Stimulated activated CD4-positive, alpha-beta T cell treated with anti-CD3 and anti-CD28 coated beads, TNF-alpha, amount 100 ng/mL, for 4 hours (primary cell): Measurements from ENCODE around the gene SIAH3.
"Not testable (repeated sequence)": the region's sequence is repeated elsewhere in the genome, so short reads cannot be mapped to it uniquely, and the experiment has no call there.

Source experiments
- DNase-seq, 3 experiments: peaks; one replicate each; pipeline ENCODE4 v3.0.0-alpha.2; 2020; ENCODE audit warnings: low read depth in 3 of 3

Gene SIAH3, protein sequence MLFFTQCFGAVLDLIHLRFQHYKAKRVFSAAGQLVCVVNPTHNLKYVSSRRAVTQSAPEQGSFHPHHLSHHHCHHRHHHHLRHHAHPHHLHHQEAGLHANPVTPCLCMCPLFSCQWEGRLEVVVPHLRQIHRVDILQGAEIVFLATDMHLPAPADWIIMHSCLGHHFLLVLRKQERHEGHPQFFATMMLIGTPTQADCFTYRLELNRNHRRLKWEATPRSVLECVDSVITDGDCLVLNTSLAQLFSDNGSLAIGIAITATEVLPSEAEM

GRCh38 chr13:45851171-45851921, at the start of gene SIAH3:
TSS of gene SIAH3 (minus strand) at chr13:45851753. CDS start at chr13:45851629, 124 bp downstream.
- DNase-seq, result no peak

DNA sequence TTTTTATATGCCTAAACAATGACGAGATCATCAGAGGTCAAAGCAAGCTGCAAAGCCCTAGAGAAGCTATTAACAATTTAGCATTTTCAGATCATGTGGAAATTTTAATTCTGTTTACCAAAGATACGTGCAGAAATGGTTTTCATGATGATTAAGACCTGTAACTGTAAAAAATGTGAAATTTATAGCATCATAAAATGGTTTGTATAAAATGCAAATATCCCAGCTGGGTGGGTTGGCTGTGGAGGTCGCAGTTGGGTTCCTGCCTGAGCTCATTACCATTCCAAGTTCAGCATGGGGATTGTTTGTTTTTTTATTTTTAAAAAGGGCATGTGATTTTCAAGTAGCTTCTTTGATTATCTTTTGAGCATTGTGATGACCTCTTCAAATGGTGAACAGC, 47.9 kb upstream of the SIAH3 start:
- no peak for DNase-seq

GRCh38 chr13:45897562-45897961, 46.0 kb upstream of the SIAH3 start:
- no peak for DNase-seq

DNA sequence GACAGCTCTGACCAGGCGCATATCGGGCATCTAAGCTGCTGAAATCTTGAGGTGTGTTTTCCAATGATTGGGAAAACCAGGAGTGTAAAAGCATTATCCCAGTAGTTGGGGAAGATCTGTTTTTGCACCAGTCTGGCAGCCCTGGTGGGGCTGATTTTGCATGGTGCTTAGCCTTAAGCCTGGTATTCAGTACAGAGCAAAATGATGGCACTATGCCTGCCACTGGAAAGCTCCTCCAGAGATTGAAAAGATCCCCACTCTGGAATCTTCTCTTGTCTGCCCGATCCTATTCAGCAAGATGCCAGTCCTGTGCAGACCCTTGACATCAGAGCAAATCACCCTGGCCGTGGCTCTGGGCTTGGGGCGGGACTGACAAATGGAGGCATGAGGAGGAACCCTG, 44.7 kb upstream of the SIAH3 start:
- no peak for DNase-seq

DNA sequence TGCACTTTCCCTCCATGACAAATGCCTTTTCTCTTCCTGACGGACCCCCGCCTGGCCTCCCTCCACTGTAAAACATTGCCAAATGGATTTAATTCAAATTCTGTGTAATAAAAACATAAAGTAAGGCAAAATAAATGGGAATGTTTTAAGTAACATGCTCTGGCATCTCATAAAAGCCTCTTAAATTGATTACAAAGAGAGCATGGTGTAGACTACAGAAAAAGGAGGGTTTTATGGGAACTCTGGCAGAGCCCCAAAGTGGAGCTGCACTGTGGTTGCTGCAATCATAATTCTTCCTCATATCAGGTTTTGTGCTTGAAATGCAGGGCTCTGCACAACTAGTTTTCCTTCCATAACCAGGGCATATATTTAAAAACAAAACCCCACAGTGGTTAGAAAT, 44.3 kb upstream of the SIAH3 start:
- no peak for DNase-seq

- no peak for DNase-seq
Measured at GRCh38 chr13:45892513-45892912, 41.0 kb upstream of the SIAH3 start.

GRCh38 chr13:45889590-45890243, 38.2 kb upstream of the SIAH3 start:
- DNase-seq, result no peak

GRCh38 chr13:45886466-45886865, 34.9 kb upstream of the SIAH3 start:
- DNase-seq, result no peak

GRCh38 chr13:45885194-45885593, 33.6 kb upstream of the SIAH3 start:
- DNase-seq, result no peak

DNA sequence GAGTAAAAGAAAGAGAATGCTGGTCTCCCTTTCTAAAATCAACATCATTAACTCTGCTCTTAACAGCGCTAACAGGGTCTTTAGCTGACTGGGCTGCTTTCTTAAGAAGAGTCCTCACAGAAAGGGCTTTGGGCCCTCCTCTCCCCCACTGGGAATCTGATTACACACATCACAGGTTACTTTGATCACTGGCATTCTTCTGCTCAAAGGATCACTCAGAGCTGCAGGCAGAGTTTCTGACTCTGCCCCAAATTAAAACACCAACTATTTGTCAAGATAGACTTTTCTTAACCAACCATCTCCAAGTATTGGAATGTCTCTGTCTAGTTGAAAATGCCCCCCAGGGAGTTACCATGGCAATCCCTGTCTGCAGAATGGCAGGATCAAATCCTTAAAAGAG, 31.1 kb upstream of the SIAH3 start:
- no peak for DNase-seq

DNA sequence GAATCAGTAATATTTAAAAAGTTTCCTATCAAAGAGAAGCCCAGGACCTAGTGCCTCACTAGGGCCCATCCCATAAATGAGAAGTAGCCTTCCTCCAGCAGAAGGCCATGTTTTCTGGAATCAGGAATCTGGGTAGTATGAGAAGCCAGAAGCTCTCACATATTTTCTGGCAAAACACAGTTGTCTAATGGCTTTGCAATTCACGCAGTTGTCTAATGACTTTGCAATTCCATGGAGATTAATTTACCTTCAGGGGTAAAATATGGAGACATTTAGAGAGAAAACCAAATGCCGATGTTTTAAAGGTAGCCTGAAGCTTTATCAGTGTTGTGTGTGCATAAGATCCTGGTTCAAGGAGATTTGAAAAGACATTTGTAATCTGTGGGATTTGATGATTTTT, 29.8 kb upstream of the SIAH3 start:
- no peak for DNase-seq

- no peak for DNase-seq
Measured at GRCh38 chr13:45880242-45880641, 28.7 kb upstream of the SIAH3 start.

GRCh38 chr13:45879666-45880065, 28.1 kb upstream of the SIAH3 start:
- no peak for DNase-seq

DNA sequence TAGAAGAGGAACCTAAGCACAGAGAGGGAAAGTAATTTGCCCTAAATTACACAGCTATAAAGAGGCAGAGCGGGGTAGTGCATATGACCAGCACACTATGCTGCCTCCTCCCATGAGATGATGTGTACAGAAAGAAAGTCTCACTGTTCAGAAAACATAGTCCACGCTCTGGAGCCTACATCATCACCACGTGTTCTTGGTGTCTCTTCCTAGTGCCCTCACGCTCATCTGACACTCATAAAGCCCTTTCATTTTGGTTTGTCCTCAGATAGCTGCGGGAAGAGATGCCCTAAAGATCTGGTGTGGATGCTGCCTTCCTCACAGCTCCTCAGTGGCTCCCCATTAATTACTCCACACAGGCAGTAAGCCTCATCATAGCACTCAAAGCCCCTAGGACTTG, 27.4 kb upstream of the SIAH3 start:
- no peak for DNase-seq

DNA sequence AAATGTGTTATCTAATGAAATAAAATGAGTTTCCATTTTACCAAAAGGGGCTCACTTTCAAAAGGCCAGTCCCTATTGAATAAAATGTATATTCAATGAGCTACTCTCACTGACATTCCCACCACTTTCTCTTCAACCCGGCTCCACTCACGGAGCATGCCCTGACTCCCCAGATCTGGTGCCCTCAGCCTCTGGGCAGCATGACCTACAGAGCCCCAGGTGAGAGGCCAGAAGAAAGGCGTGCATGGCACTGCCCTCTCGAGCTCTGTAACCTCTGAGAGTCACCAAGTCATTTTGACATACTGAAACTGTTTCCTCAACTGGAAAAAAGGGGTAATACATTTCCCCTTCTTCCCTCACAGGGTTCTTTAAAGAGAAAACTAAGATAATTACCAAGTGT, 25.2 kb upstream of the SIAH3 start:
- no peak for DNase-seq

DNA sequence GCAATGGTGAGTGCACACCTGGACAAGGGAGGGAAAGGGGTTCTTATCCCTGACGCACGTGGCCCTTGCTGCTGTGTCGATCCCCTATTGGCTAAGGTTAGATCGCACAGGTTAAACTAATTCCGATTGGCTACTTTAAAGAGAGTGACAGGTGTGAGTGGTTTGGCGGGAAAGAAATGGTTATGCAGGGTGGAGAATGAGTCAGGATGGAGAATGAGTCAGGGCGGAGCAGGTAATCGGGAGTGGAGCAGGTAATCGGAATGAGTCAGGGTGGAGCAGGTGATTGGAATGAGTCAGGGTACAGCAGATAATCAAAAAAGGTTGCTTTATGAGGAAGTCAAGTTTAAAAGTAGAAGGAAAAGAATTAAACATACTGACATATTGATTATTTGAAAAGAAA, 24.4 kb upstream of the SIAH3 start:
- DNase-seq, result no peak

DNA sequence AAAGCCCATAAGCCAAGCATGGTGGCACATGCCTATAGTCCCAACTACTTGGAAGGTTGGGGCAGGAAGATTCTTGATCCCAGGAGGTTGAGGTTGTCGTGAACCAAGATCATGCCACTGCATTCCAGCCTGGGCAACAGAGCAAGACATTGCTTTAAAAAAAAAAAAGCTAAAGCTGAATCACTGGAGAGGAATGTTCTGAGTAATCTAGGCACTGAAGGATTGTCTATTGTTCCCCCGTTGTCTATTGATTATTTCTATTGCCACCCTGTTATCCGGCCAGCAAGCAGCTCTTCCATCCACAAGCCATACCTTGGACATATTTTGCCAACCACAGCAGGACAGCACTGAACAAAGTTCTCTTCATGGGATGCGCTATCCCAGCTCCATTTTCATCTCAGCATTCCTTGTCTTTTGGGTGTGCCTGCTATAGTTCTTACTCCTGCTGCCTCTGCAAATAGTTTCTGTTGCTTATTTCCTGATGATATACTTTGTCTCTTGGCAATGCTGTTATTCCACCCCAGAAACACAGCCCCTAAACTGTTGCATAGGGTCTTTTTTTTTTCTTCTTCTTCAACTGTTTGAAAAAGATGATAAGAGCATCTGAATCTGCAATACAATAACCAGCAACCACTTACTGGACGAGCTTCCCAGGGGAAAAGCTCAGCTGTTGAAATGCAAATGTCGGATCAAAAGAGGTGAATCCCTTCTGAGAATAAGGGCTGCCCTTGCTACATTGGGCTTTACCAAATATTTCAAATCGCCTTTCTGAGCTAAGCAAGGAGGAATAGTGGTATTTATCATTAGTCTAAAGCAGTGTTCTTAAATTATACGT, 22.2 kb upstream of the SIAH3 start:
- no peak for DNase-seq

- no peak for DNase-seq
Measured at GRCh38 chr13:45872566-45872965, 21.0 kb upstream of the SIAH3 start.

DNA sequence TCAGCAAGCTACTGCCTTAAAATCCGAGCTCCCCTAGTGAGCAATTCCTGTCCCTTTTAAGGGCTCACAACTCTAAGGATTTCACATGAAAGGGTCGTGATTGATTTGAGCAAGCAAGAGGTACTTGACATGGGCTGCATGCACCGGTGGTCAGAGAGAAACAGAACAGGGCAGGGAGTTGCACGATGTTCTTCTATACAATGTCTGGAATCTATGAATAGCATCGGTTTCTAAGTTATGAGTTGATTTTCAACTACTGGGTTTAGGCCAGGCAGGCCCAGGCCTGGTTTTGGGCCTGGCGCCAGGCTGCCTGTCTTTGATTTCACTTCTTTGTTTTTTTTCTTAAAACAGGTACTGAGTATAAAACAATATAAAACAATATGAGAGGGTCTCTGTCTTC, 19.6 kb upstream of the SIAH3 start:
- DNase-seq, result not testable (repeated sequence)

DNA sequence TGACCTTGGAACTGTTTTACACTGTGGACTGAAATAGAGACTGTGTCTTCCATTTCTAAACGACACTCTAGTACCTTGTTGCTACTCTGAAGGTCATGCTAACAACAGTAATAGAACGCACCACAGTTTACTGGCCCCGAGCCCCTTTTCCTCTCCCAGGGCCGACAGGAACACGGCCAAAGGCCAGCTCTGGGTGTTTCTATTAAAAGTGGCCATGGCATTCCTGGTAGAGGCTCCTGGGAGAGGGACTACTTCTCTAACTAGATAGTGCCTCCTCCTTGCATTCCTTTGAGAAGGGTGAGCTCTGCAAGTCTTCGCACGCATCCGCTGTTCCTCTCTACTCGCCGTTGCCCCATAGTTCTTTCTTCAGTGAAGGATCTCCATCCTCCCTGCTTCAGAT, 18.7 kb upstream of the SIAH3 start:
- DNase-seq, result no peak

- DNase-seq, result no peak
Measured at GRCh38 chr13:45865414-45865813, 13.9 kb upstream of the SIAH3 start.
